SK-N-SH (cell line): Measurements from ENCODE around the gene RNF13. TPM values are rescaled to one million over a fixed set of nuclear protein-coding genes. Genes with fewer than 3 reads are reported as not detected.

Source experiments
- CTCF ChIA-PET: fragments of 300-600, 350-600 bp; formaldehyde crosslinking; extraction: SDS; loops from one replicate; lab custom pipeline; 2021; lab: Yijun Ruan, JAX
- POLR2A ChIA-PET: fragments of 350-600 bp; sonication (Branson Sonifier 250); formaldehyde crosslinking; extraction: SDS; loops from one replicate; lab custom pipeline; 2020; ENCODE audit warnings: antibody characterized with exemption, inconsistent platforms; lab: Yijun Ruan, JAX
- DNase-seq: peaks from one replicate; pipeline ENCODE4 v3.0.0; 2012
- H2AFZ ChIP-seq: fragments of 200-600 bp; sonication (generic); 2 replicates; pipeline ENCODE4 v1.8.1; 2016; ENCODE audit warnings: antibody characterized with exemption, mild to moderate bottlenecking, low read depth
- H3F3A ChIP-seq: fragments of 200-600 bp; sonication (generic); replicated peaks from 2 replicates; pipeline ENCODE3; 2016; ENCODE audit warnings: antibody characterized with exemption, mild to moderate bottlenecking; ENCODE audit not compliant: insufficient read depth
- H3K27ac ChIP-seq, 2 experiments: fragments of 200-500 bp in 1 of 2; fragments of 200-600 bp in 1 of 2; sonication (Bioruptor generic) in 1 of 2; sonication (generic), shearing (Covaris generic) in 1 of 2; 2 replicates each; pipeline versions ENCODE4 v1.5.1 to v1.6.1; 2014 to 2016; ENCODE audit warnings: low read depth in 2 of 2, inconsistent platforms in 1 of 2, low read length in 1 of 2, mild to moderate bottlenecking in 1 of 2, mixed read lengths in 1 of 2
- H3K27me3 ChIP-seq: fragments of 200-600 bp; sonication (generic), shearing (Covaris generic); 2 replicates; pipeline ENCODE4 v1.6.1; 2016; ENCODE audit warnings: mixed run types; ENCODE audit not compliant: insufficient read depth
- H3K36me3 ChIP-seq, 2 experiments: fragments of 200-500 bp in 1 of 2; fragments of 200-600 bp in 1 of 2; sonication (Bioruptor generic) in 1 of 2; sonication (generic) in 1 of 2; replicated peaks in 1 of 2; 2 replicates each; pipeline versions ENCODE3 to v1.5.1; 2014 to 2016; ENCODE audit warnings: low read length in 1 of 2, mild to moderate bottlenecking in 1 of 2; ENCODE audit not compliant: insufficient read depth in 2 of 2, control insufficient read depth in 1 of 2
- H3K4me1 ChIP-seq, 2 experiments: fragments of 200-500 bp in 1 of 2; fragments of 200-600 bp in 1 of 2; sonication (Bioruptor generic) in 1 of 2; sonication (generic), shearing (Covaris generic) in 1 of 2; 2 replicates each; pipeline versions ENCODE4 v1.5.1 to v1.6.1; 2014 to 2016; ENCODE audit warnings: low read depth in 1 of 2, low read length in 1 of 2, mixed run types in 1 of 2; ENCODE audit not compliant: insufficient read depth in 2 of 2, control insufficient read depth in 1 of 2
- H3K4me2 ChIP-seq: fragments of 200-600 bp; sonication (generic), shearing (Covaris generic); 2 replicates; pipeline ENCODE4 v1.6.1; 2017; ENCODE audit warnings: mixed run types
- H3K4me3 ChIP-seq, 2 experiments: fragments of 200-500 bp in 1 of 2; fragments of 200-600 bp in 1 of 2; sonication (Bioruptor generic) in 1 of 2; sonication (generic), shearing (Covaris generic) in 1 of 2; 2 replicates each; pipeline versions ENCODE4 v1.5.1 to v1.8.1; 2014 to 2016; ENCODE audit warnings: low read depth in 2 of 2, inconsistent platforms in 1 of 2, low read length in 1 of 2, mild to moderate bottlenecking in 1 of 2, mixed read lengths in 1 of 2, moderate library complexity in 1 of 2
- H3K79me2 ChIP-seq: fragments of 200-600 bp; sonication (generic); 2 replicates; pipeline ENCODE4 v1.8.1; 2017; ENCODE audit warnings: mild to moderate bottlenecking; ENCODE audit not compliant: insufficient read depth
- H3K9ac ChIP-seq: fragments of 200-600 bp; sonication (generic); 2 replicates; pipeline ENCODE4 v1.6.1; 2017; ENCODE audit warnings: mixed run types
- H3K9me2 ChIP-seq: fragments of 200-600 bp; sonication (generic); 2 replicates; pipeline ENCODE4 v1.6.1; 2017; ENCODE audit warnings: mixed run types
- H3K9me3 ChIP-seq: fragments of 200-600 bp; sonication (generic); 2 replicates; pipeline ENCODE4 v1.6.1; 2017; ENCODE audit warnings: mixed run types, mild to moderate bottlenecking, moderate library complexity
- H4K20me1 ChIP-seq: fragments of 200-600 bp; sonication (generic); 2 replicates; pipeline ENCODE4 v1.6.1; 2017; ENCODE audit warnings: mild to moderate bottlenecking, mixed run types; ENCODE audit not compliant: insufficient read depth
- CHD2 ChIP-seq: fragments of 150-350 bp; IDR thresholded peaks from 2 replicates; pipeline ENCODE4 v1.6.1; 2018; ENCODE audit warnings: low read length; ENCODE audit not compliant: partially characterized antibody
- ELF1 ChIP-seq: IDR thresholded peaks from 2 replicates; pipeline ENCODE4 v1.4.0; 2012
- GATA2 ChIP-seq: sonication (generic); formaldehyde crosslinking; IDR thresholded peaks from 2 replicates; pipeline ENCODE4 v1.5.0; 2020; ENCODE audit warnings: mild to moderate bottlenecking, missing genetic modification reagents
- MEF2A ChIP-seq: IDR thresholded peaks from 2 replicates; pipeline ENCODE4 v1.4.0; 2012; ENCODE audit warnings: low read depth, borderline replicate concordance
- MXI1 ChIP-seq: IDR thresholded peaks from 2 replicates; pipeline ENCODE4 v1.6.1; 2012; ENCODE audit warnings: mild to moderate bottlenecking, low read depth, low read length, improper control_type of control experiment
- NFIC ChIP-seq: IDR thresholded peaks from 2 replicates; pipeline ENCODE4 v1.4.0; 2012; ENCODE audit warnings: borderline replicate concordance
- NRF1 ChIP-seq: IDR thresholded peaks from 2 replicates; pipeline ENCODE4 v1.6.1; 2012; ENCODE audit warnings: low read depth, mild to moderate bottlenecking, low read length
- RAD21 ChIP-seq: IDR thresholded peaks from 2 replicates; pipeline ENCODE4 v1.6.1; 2012; ENCODE audit warnings: mild to moderate bottlenecking, low read length
- RFX5 ChIP-seq: IDR thresholded peaks from 2 replicates; pipeline ENCODE4 v1.6.1; 2012; ENCODE audit warnings: mild to moderate bottlenecking, improper control_type of control experiment, low read length
- RXRA ChIP-seq: IDR thresholded peaks from 2 replicates; pipeline ENCODE4 v1.4.0; 2012; ENCODE audit warnings: low read depth, mild to moderate bottlenecking, borderline replicate concordance
- SIN3A ChIP-seq: IDR thresholded peaks from 2 replicates; pipeline ENCODE4 v1.6.1; 2012; ENCODE audit warnings: low read depth, mild to moderate bottlenecking, low read length, moderate library complexity, borderline replicate concordance
- SMC3 ChIP-seq: IDR thresholded peaks from 2 replicates; pipeline ENCODE4 v1.6.1; 2012; ENCODE audit warnings: low read depth, low read length, improper control_type of control experiment
- TAF1 ChIP-seq: IDR thresholded peaks from 2 replicates; pipeline ENCODE4 v1.6.1; 2012; ENCODE audit warnings: low read depth, mild to moderate bottlenecking, low read length, moderate library complexity, borderline replicate concordance
- TCF12 ChIP-seq: IDR thresholded peaks from 2 replicates; pipeline ENCODE4 v1.4.0; 2012
- TEAD4 ChIP-seq: IDR thresholded peaks from 2 replicates; pipeline ENCODE4 v1.4.0; 2012; ENCODE audit warnings: mild to moderate bottlenecking, borderline replicate concordance; ENCODE audit not compliant: insufficient read depth
- YY1 ChIP-seq: IDR thresholded peaks from 2 replicates; pipeline ENCODE4 v1.4.0; 2012; ENCODE audit warnings: low read depth, mild to moderate bottlenecking
- WGBS: methylation state at CpG from one replicate; pipeline ENCODE4 v1.1.6; 2017; ENCODE audit warnings: low lambda C conversion rate; 5-methylcytosine and 5-hydroxymethylcytosine counted together
- polyA plus RNA-seq, 3 experiments: library from polyadenylated mRNA; depleted of rRNA; stranded (reverse); fragments of >200 nt; gene quantifications; 2 replicates each; pipeline ENCODE4 v1.2.3, GENCODE V29; 2012
- TF ChIP-seq, protein P1 (sequence below): IDR thresholded peaks from 2 replicates; pipeline ENCODE4 v1.6.1; 2012; ENCODE audit warnings: mild to moderate bottlenecking, low read depth, low read length, moderate library complexity
- TF ChIP-seq, protein P2 (sequence below): IDR thresholded peaks from 2 replicates; pipeline ENCODE4; 2012
- TF ChIP-seq, protein P3 (sequence below): IDR thresholded peaks from 2 replicates; pipeline ENCODE4 v1.4.0; 2012; ENCODE audit warnings: low read depth, borderline replicate concordance
- TF ChIP-seq, protein P4 (sequence below): IDR thresholded peaks from 2 replicates; pipeline ENCODE4 v1.4.0; 2012; ENCODE audit warnings: low read depth
- TF ChIP-seq, protein P5 (sequence below): IDR thresholded peaks from 2 replicates; pipeline ENCODE4 v1.4.0; 2012; ENCODE audit warnings: low read depth, borderline replicate concordance

RNF13 gene
- polyA plus RNA-seq, 1 of the 3 experiments (the other 2 are of a cell fraction), result 14.9 TPM

DNA sequence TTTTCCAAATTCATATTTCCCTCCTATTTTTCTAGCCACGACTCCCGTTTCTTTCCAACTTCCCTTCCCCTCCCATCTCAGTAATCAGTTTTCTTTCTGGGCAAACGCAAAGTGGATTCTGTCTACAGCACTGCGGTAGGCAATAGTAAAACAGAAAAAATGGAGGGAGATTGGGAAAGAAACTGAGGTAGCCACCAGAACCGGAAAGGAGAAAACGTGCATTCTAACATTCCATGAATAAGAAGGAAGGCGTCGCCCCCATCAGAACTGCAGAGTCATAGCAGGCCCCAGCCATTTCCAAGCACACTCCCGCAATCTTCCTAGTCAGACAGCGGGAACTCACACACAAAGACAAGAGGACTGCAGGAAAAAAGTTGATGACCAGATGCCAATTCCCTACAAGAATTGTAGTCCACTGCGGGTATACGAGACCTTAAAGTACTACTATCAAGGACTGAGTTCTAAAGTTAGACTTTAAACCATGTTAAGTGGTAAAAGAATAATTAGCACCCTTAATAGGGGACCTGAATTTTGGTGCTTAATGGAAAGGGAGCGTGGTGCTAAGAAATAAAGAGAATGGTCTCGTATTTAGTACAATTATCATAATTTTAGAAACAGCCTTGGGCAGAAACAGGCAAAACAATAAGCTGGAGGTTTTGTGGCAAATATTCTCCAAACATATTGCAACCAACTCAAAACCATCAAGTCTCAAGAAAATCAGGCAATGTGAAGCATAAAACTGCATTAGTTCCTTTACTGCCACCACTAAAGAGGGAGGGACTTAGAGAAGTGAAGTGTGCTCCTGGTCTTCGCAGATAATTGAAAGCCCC is 156.3 kb downstream of the RNF13 start (continued):
- TF ChIP-seq, protein P1, sequence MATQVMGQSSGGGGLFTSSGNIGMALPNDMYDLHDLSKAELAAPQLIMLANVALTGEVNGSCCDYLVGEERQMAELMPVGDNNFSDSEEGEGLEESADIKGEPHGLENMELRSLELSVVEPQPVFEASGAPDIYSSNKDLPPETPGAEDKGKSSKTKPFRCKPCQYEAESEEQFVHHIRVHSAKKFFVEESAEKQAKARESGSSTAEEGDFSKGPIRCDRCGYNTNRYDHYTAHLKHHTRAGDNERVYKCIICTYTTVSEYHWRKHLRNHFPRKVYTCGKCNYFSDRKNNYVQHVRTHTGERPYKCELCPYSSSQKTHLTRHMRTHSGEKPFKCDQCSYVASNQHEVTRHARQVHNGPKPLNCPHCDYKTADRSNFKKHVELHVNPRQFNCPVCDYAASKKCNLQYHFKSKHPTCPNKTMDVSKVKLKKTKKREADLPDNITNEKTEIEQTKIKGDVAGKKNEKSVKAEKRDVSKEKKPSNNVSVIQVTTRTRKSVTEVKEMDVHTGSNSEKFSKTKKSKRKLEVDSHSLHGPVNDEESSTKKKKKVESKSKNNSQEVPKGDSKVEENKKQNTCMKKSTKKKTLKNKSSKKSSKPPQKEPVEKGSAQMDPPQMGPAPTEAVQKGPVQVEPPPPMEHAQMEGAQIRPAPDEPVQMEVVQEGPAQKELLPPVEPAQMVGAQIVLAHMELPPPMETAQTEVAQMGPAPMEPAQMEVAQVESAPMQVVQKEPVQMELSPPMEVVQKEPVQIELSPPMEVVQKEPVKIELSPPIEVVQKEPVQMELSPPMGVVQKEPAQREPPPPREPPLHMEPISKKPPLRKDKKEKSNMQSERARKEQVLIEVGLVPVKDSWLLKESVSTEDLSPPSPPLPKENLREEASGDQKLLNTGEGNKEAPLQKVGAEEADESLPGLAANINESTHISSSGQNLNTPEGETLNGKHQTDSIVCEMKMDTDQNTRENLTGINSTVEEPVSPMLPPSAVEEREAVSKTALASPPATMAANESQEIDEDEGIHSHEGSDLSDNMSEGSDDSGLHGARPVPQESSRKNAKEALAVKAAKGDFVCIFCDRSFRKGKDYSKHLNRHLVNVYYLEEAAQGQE, result no peak
- TF ChIP-seq RFX5, result no peak
- TF ChIP-seq SIN3A, result peak; percentile 41; the same call in 1 of the 2 replicates
- peak; percentile 57 for TF ChIP-seq RAD21
- TF ChIP-seq, all 33 proteins: peak for 13

DNA sequence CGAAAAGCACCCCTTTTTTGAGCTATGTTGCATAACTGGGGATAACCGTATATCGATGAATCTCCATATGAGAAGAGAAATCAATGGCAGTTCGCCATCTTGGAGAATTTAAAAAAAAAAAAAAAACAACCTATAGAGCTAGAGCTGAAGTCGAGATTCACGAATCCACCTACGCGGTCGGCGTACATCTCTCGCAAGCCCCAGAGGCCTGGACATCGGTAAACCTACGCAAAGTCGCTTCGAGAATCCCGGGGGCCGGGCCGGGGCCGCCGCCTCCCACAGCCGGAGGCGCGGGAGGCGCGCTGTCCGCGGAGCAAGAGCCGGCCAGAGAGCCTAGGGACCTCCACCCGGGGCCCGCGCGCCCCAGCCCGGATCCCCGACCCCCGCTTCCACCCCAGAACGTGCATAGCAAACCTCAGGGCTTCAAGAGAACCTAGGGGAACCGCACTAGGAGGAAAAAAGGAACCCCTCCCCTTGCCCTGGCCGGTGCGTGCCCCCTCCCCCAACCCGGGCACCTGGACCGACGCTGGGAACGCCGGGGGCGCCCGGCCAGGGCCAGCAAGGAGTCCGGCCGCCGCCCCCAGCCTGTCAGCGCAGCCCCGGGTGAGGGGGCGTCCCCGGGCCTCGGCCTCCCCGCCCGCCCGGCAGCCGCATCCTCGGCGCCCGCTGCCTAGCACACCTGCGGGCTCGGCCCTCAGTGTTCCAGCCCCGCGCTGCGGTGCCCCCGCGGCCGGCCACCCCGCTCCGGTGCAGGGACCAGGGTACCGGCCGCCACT is 157.1 kb downstream of the RNF13 start:
- WGBS, result 2% methylated on average over 20 of the region's 73 CpGs
- POLR2A ChIA-PET, result interaction anchor here (0.9 to 1.7 kb wide), 5 partner anchors 91 to 793 kb away, joined by 3 to 7 read pairs (median 3); partner anchors contain the start of gene SIAH2
- peak overlapping the region; percentile 94 to 98 for H3K27ac ChIP-seq
- H3K79me2 ChIP-seq, result peaks cover 83% of the 10 kb centered on the region
- DNase-seq, result peak; percentile 71
- H3K4me3 ChIP-seq, result peak overlapping the region; percentile 76 to 93
- H3K9ac ChIP-seq, result peak overlapping the region; percentile 96
- H3K27me3 ChIP-seq, result no peaks in the 10 kb centered on the region
- TF ChIP-seq MXI1 (peak; percentile 39; the same call in 1 of the 2 replicates), RXRA (no peak), MEF2A (no peak), NRF1 (no peak), RFX5 (no peak), CHD2 (no peak), GATA2 (no peak), TAF1 (peak; percentile 13; the same call in 1 of the 2 replicates), ELF1 (no peak), TCF12 (no peak), YY1 (peak; percentile 56; the same call in 1 of the 2 replicates), NFIC (no peak), SMC3 (no peak), TEAD4 (0 out of 2 replicates have a peak, but pooled peaks have one; percentile 5)
- TF ChIP-seq, protein P2, sequence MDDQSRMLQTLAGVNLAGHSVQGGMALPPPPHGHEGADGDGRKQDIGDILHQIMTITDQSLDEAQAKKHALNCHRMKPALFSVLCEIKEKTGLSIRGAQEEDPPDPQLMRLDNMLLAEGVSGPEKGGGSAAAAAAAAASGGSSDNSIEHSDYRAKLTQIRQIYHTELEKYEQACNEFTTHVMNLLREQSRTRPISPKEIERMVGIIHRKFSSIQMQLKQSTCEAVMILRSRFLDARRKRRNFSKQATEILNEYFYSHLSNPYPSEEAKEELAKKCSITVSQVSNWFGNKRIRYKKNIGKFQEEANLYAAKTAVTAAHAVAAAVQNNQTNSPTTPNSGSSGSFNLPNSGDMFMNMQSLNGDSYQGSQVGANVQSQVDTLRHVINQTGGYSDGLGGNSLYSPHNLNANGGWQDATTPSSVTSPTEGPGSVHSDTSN, result no peak
- TF ChIP-seq, protein P3, sequence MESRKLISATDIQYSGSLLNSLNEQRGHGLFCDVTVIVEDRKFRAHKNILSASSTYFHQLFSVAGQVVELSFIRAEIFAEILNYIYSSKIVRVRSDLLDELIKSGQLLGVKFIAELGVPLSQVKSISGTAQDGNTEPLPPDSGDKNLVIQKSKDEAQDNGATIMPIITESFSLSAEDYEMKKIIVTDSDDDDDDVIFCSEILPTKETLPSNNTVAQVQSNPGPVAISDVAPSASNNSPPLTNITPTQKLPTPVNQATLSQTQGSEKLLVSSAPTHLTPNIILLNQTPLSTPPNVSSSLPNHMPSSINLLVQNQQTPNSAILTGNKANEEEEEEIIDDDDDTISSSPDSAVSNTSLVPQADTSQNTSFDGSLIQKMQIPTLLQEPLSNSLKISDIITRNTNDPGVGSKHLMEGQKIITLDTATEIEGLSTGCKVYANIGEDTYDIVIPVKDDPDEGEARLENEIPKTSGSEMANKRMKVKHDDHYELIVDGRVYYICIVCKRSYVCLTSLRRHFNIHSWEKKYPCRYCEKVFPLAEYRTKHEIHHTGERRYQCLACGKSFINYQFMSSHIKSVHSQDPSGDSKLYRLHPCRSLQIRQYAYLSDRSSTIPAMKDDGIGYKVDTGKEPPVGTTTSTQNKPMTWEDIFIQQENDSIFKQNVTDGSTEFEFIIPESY, result no peak
- TF ChIP-seq, protein P4, sequence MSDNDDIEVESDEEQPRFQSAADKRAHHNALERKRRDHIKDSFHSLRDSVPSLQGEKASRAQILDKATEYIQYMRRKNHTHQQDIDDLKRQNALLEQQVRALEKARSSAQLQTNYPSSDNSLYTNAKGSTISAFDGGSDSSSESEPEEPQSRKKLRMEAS, result no peak
- TF ChIP-seq, protein P5, sequence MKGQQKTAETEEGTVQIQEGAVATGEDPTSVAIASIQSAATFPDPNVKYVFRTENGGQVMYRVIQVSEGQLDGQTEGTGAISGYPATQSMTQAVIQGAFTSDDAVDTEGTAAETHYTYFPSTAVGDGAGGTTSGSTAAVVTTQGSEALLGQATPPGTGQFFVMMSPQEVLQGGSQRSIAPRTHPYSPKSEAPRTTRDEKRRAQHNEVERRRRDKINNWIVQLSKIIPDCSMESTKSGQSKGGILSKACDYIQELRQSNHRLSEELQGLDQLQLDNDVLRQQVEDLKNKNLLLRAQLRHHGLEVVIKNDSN, result no peak
- H2AFZ ChIP-seq, result no peak overlapping the region
- H3K4me2 ChIP-seq, result peak overlapping the region; percentile 80
- H3K9me2 ChIP-seq, result no peaks in the 10 kb centered on the region
- H3K36me3 ChIP-seq, result peaks cover 32 to 41% of the 10 kb centered on the region in 2 experiments
- H3K9me3 ChIP-seq, result peaks cover 5% of the 10 kb centered on the region; the same call in 1 of the 2 replicates
- H3K4me1 ChIP-seq, result peaks cover 0 to 15% of the 10 kb centered on the region in 2 experiments; a peak in 2 of 4 replicates
- peaks cover 30% of the 10 kb centered on the region for H3F3A ChIP-seq
- peaks cover 32% of the 10 kb centered on the region for H4K20me1 ChIP-seq
- CTCF ChIA-PET, result interaction anchor here (0.9 to 11.5 kb wide), 5 partner anchors 13 to 213 kb away, joined by 3 to 134 read pairs (median 3); no protein-coding TSS in a partner anchor
